Activated naive CD4-positive, alpha-beta T cell treated with anti-CD3 and anti-CD28 coated beads, Interleukin-2, amount 10 ng/mL, durations not matched to agents 7 days and 5 days (primary cell): Measurements from ENCODE around the gene RFT1.
A peak's percentile ranks its signal among the peaks of the same experiment; 100 is the strongest.

Experiments used
- CTCF ChIA-PET: fragments of 350-600 bp; sonication (Branson Sonifier 250); formaldehyde crosslinking; loops from one replicate; lab custom pipeline; 2021; ENCODE audit warnings: antibody characterized with exemption; lab: Charles Lee
- DNase-seq: peaks from one replicate; pipeline ENCODE4 v3.0.0-alpha.2; 2020
- H3K27ac Mint-ChIP-seq: one replicate; pipeline ENCODE4 v1.8.0; 2021; ENCODE audit warnings: mild to moderate bottlenecking, moderate library complexity, mixed read lengths
- H3K27me3 Mint-ChIP-seq: one replicate; pipeline ENCODE4 v1.8.0; 2021; ENCODE audit warnings: mild to moderate bottlenecking, mixed read lengths
- H3K36me3 Mint-ChIP-seq: one replicate; pipeline ENCODE4 v1.8.0; 2021; ENCODE audit warnings: mixed read lengths
- H3K4me1 Mint-ChIP-seq: one replicate; pipeline ENCODE4 v1.8.0; 2021; ENCODE audit warnings: mixed read lengths
- H3K4me3 Mint-ChIP-seq: one replicate; pipeline ENCODE4 v1.8.0; 2021; ENCODE audit warnings: mild to moderate bottlenecking, moderate library complexity, mixed read lengths
- H3K9me3 Mint-ChIP-seq: one replicate; pipeline ENCODE4 v1.8.0; 2021; ENCODE audit warnings: mixed read lengths

Gene RFT1

GRCh38 chr3:53114412-53115074 is 15.7 kb downstream of the RFT1 start:
- DNase-seq: no peak
- CTCF ChIA-PET: interaction anchor here (0.7 to 7.6 kb wide), 15 partner anchors 9 to 106 kb away, joined by 3 to 148 read pairs (median 4); no protein-coding TSS in a partner anchor
- no peak overlapping the region for H3K27ac Mint-ChIP-seq
- peaks cover 23% of the 10 kb centered on the region for H3K36me3 Mint-ChIP-seq
- H3K9me3 Mint-ChIP-seq: no peaks in the 10 kb centered on the region
- H3K27me3 Mint-ChIP-seq: no peaks in the 10 kb centered on the region
- peaks cover 18% of the 10 kb centered on the region for H3K4me1 Mint-ChIP-seq
- no peak overlapping the region for H3K4me3 Mint-ChIP-seq

DNA sequence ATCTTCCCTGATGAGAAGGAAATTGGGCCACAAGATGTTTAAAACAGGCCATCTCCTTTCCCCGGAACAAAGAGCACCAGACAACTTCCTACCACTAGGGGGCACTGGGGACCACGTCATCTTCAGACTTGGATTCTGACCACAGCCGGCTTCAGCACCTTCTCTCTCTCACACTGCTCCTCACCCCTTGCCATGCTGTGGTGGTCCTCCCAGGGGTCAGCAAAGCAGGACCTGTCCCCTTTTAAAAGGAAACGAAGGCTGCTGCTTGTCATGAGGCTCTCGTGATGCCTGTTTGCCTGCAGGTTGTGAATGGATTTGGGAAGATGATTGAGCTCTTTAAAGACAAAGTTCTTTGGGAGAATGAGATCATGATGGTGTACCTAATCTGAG is 16.2 kb downstream of the RFT1 start:
- CTCF ChIA-PET: interaction anchor here (0.7 to 7.6 kb wide), 14 partner anchors 9 to 107 kb away, joined by 3 to 148 read pairs (median 4); no protein-coding TSS in a partner anchor
- H3K27ac Mint-ChIP-seq: no peak overlapping the region
- H3K9me3 Mint-ChIP-seq: peaks cover 2% of the 10 kb centered on the region
- H3K27me3 Mint-ChIP-seq: no peaks in the 10 kb centered on the region
- H3K36me3 Mint-ChIP-seq: peaks cover 26% of the 10 kb centered on the region
- H3K4me3 Mint-ChIP-seq: no peak overlapping the region
- peak; percentile 90 for DNase-seq
- H3K4me1 Mint-ChIP-seq: peaks cover 23% of the 10 kb centered on the region

DNA sequence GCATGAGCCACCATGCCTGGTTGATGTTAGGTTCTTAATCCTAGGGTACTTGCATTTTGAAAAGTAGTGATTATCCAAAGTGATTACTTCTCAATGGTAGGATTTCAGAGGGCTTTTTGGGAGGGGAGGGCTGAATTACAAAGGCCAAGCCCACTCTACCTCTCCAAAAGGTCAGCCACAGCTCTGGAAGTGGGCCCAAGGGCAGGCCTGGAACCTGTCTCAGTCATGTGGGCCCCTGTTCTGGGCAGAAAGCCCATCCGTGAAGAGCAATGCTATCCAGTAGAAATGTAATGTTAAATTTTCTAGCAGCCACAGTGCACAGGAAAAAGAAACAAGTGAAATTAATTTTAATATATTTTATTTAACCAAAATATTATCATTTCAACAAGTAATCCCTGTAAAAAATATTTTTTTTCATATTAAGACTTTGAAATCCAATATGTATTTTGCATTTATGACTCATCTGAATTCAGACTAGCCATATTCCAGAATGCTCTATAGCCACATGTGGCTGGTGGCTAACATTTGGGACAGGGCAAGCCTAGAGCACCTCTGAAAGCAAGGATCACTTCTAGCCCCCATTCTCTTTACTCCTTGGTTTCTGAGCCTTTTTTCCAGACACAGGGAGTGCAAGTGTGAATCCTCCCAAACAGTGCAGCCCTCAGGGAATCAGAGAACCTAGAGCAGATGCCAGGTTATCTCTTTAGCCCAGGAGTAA is 16.8 kb downstream of the RFT1 start:
- no peak for DNase-seq
- Mint-ChIP-seq H3K9me3 (peaks cover 3% of the 10 kb centered on the region), H3K36me3 (peaks cover 27% of the 10 kb centered on the region), H3K4me3 (no peak overlapping the region), H3K27ac (no peak overlapping the region), H3K27me3 (no peaks in the 10 kb centered on the region), H3K4me1 (peaks cover 29% of the 10 kb centered on the region)
- CTCF ChIA-PET: interaction anchor here (0.8 to 7.6 kb wide), 16 partner anchors 9 to 108 kb away, joined by 3 to 148 read pairs (median 5); no protein-coding TSS in a partner anchor

DNA sequence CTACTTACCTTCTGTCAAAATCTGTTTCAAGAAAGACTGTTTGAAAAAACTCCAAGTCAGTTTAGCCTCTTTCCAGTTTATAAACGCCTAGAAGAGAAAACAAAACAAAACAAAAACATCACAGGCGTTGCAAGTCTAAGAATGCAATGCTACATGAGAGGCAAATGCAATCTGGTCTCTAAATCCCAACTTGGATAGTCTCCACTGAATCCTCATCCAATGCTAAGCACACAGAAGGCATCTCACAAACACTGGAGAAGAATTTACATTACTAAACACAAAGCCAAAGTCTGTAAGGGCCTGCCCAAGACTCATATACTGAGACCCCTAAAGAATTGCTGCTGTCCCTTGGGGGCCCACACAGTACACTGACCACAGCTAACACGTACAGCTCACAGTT is 18.4 kb downstream of the RFT1 start:
- H3K36me3 Mint-ChIP-seq: peaks cover 21% of the 10 kb centered on the region
- CTCF ChIA-PET: interaction anchor here (1.2 to 5.3 kb wide), 4 partner anchors 9 to 85 kb away, joined by 4 to 72 read pairs (median 5); no protein-coding TSS in a partner anchor
- no peaks in the 10 kb centered on the region for H3K27me3 Mint-ChIP-seq
- peak overlapping the region; percentile 42 for H3K27ac Mint-ChIP-seq
- H3K4me1 Mint-ChIP-seq: peaks cover 43% of the 10 kb centered on the region
- DNase-seq: no peak
- peaks cover 3% of the 10 kb centered on the region for H3K9me3 Mint-ChIP-seq
- H3K4me3 Mint-ChIP-seq: no peak overlapping the region

- peaks cover 3% of the 10 kb centered on the region for H3K9me3 Mint-ChIP-seq
- H3K4me1 Mint-ChIP-seq: peaks cover 54% of the 10 kb centered on the region
- peak overlapping the region; percentile 91 for H3K27ac Mint-ChIP-seq
- CTCF ChIA-PET: interaction anchor here (0.6 to 5.3 kb wide), 23 partner anchors 8 to 259 kb away, joined by 3 to 72 read pairs (median 4); no protein-coding TSS in a partner anchor
- no peaks in the 10 kb centered on the region for H3K27me3 Mint-ChIP-seq
- DNase-seq: peak; percentile 84
- peak overlapping the region; percentile 50 for H3K4me3 Mint-ChIP-seq
- H3K36me3 Mint-ChIP-seq: peaks cover 35% of the 10 kb centered on the region
These were observed 20.1 kb downstream of the RFT1 start for GRCh38 chr3:53109891-53110771.

GRCh38 chr3:53109190-53109589 is 21.0 kb downstream of the RFT1 start:
- peak; percentile 44 for DNase-seq
- Mint-ChIP-seq H3K4me3 (peak overlapping the region; percentile 1), H3K9me3 (peaks cover 3% of the 10 kb centered on the region), H3K4me1 (peaks cover 63% of the 10 kb centered on the region), H3K36me3 (peaks cover 39% of the 10 kb centered on the region), H3K27me3 (no peaks in the 10 kb centered on the region), H3K27ac (peak overlapping the region; percentile 91)
- CTCF ChIA-PET: interaction anchor here (0.6 to 5.3 kb wide), 11 partner anchors 9 to 93 kb away, joined by 3 to 72 read pairs (median 4); no protein-coding TSS in a partner anchor

- peaks cover 58% of the 10 kb centered on the region for H3K36me3 Mint-ChIP-seq
- no peak overlapping the region for H3K4me3 Mint-ChIP-seq
- H3K27me3 Mint-ChIP-seq: no peaks in the 10 kb centered on the region
- DNase-seq: no peak
- H3K9me3 Mint-ChIP-seq: peaks cover 3% of the 10 kb centered on the region
- H3K4me1 Mint-ChIP-seq: peaks cover 92% of the 10 kb centered on the region
- peak overlapping the region; percentile 50 for H3K27ac Mint-ChIP-seq
- CTCF ChIA-PET: interaction anchor here (1.1 to 1.7 kb wide), 2 partner anchors 10 to 92 kb away, joined by 3 to 10 read pairs; no protein-coding TSS in a partner anchor
These were observed 25.5 kb downstream of the RFT1 start for GRCh38 chr3:53104762-53105161.

DNA sequence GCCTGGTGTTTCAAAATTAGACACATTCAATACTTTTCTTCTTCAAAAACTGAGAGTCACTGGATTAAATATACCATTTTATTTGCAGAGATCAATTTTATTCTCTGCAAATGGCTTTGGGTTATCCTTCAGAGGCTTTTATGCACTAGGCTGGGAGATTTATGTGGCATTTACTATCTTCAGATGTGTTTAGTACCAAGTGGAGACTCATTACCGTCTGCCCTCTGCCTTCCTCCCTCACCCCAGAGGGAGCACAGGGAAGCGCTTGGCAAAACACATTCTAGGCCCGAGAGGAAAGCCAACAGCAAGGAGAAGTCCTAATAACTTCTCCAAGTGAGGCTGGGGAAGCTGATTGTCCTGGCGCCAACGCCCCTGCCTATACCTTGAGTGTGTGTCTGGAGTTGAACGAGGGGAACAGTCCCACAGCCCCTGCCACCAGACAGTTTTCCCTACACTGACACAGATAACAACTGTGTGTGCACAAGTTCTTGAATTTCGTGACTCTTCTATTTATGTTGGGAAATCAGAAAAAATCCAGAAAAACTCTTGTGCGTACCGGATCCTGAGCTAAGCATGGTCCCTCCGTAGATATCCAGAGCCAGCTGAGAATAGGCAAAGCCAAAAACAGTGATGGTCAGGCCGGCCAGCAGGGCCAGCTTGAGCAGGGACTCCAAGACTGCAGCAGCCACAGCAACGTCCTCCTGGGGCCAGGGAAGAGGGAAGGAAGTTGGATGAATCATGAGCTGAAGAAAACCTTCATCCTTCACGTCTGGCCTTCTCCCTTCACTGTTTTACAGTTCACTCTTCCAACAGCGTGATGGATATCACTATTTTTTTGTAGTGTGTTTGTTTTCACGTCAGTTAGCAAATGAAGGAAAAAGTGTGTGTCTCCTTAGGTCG is 26.6 kb downstream of the RFT1 start:
- Mint-ChIP-seq H3K27me3 (no peaks in the 10 kb centered on the region), H3K4me1 (peaks cover 92% of the 10 kb centered on the region), H3K4me3 (no peak overlapping the region), H3K27ac (peak overlapping the region; percentile 96), H3K36me3 (peaks cover 58% of the 10 kb centered on the region), H3K9me3 (no peaks in the 10 kb centered on the region)
- DNase-seq: no peak
- CTCF ChIA-PET: interaction anchor here (0.6 to 1.7 kb wide), 4 partner anchors 9 to 363 kb away, joined by 3 to 10 read pairs (median 4); no protein-coding TSS in a partner anchor

GRCh38 chr3:53102601-53103147 is 27.6 kb downstream of the RFT1 start:
- Mint-ChIP-seq H3K9me3 (no peaks in the 10 kb centered on the region), H3K27ac (peak overlapping the region; percentile 96), H3K36me3 (peaks cover 63% of the 10 kb centered on the region)

DNA sequence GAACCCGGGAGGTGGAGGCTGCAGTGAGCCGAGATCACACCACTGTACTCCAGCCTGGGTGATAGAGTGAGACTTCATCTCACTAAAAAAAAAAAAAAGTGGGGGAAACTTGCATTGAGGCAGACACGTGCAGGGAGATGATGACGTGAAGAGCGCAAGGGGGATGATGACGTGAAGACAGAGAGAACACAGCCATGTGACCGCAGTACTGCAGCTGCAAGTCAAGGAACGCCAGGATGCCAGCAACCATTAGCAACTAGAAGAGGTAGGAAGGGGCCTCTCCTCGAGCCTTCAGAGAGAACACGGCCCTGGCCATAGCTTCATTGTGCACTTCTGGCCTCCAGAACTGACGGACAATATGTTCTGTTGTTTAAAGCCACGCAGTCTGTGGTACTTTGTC is 28.3 kb downstream of the RFT1 start:
- Mint-ChIP-seq H3K4me3 (peak overlapping the region; percentile 65), H3K4me1 (peaks cover 86% of the 10 kb centered on the region), H3K9me3 (no peaks in the 10 kb centered on the region), H3K27me3 (no peaks in the 10 kb centered on the region), H3K27ac (peak overlapping the region; percentile 96), H3K36me3 (peaks cover 63% of the 10 kb centered on the region)
- CTCF ChIA-PET: interaction anchor here (0.6 to 1.4 kb wide), 4 partner anchors 9 to 671 kb away, joined by 3 to 6 read pairs (median 4); no protein-coding TSS in a partner anchor
- no peak for DNase-seq

More at GRCh38 chr3:53102601-53103147, 27.6 kb downstream of the RFT1 start:
- H3K4me3 Mint-ChIP-seq: peak overlapping the region; percentile 65
- peak; percentile 71 for DNase-seq
- H3K4me1 Mint-ChIP-seq: peaks cover 88% of the 10 kb centered on the region
- no peaks in the 10 kb centered on the region for H3K27me3 Mint-ChIP-seq
- CTCF ChIA-PET: interaction anchor here (0.6 to 1.4 kb wide), 6 partner anchors 8 to 672 kb away, joined by 3 to 6 read pairs (median 3); no protein-coding TSS in a partner anchor

DNA sequence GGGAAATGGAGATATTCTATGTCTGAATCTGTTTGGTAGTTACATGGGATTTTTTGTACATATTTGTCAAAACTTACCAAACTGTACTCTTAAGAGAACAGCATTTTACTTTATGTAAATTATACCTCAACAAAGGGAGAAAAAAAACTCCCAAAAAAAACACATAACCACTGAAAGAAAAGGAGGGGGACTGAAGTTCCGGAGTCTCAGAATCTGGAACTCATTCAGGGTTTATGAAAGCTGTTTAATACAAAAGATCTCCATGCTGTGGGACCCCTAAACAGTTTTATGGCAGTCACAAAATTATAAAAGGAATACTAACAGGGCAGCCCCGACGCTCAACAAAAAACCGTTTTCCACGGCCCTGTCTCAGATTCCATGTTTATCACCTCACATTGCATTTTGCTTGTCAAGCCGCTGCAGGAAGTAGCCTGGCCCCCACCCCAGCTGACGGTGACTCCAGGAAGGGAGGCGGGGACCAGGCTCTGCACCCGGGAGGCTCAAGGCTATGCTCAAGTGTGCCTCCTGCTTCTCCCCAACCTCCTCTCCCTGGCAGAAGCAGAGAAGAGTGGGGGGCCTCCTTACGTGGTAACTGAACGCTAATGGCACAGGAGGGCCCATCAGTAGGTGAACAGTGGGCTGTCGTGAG is 29.3 kb downstream of the RFT1 start:
- no peaks in the 10 kb centered on the region for H3K27me3 Mint-ChIP-seq
- CTCF ChIA-PET: interaction anchor here (0.8 kb wide), 1 partner anchor 10 kb away, joined by 4 read pairs; no protein-coding TSS in a partner anchor
- H3K9me3 Mint-ChIP-seq: no peaks in the 10 kb centered on the region
- H3K4me1 Mint-ChIP-seq: peaks cover 80% of the 10 kb centered on the region
- H3K36me3 Mint-ChIP-seq: peaks cover 58% of the 10 kb centered on the region
- peak overlapping the region; percentile 96 for H3K27ac Mint-ChIP-seq
- DNase-seq: peak; percentile 69
- H3K4me3 Mint-ChIP-seq: peak overlapping the region; percentile 65

GRCh38 chr3:53097887-53098286 is 32.3 kb downstream of the RFT1 start:
- Mint-ChIP-seq H3K4me1 (peaks cover 52% of the 10 kb centered on the region), H3K36me3 (peaks cover 46% of the 10 kb centered on the region), H3K27me3 (no peaks in the 10 kb centered on the region), H3K27ac (peak overlapping the region; percentile 74), H3K9me3 (no peaks in the 10 kb centered on the region), H3K4me3 (no peak overlapping the region)
- CTCF ChIA-PET: interaction anchor here (0.7 to 0.9 kb wide), 2 partner anchors 18 to 66 kb away, joined by 3 read pairs; no protein-coding TSS in a partner anchor
- DNase-seq: no peak
